ENCODE results near the gene LTB4R.
"Not testable (repeated sequence)": the region's sequence is repeated elsewhere in the genome, so short reads cannot be mapped to it uniquely, and the experiment has no call there.

The LTB4R gene

GRCh38 chr14:24325041-24325530 is 13.8 kb downstream of the LTB4R start:
- DNase-seq, result no peak

DNA sequence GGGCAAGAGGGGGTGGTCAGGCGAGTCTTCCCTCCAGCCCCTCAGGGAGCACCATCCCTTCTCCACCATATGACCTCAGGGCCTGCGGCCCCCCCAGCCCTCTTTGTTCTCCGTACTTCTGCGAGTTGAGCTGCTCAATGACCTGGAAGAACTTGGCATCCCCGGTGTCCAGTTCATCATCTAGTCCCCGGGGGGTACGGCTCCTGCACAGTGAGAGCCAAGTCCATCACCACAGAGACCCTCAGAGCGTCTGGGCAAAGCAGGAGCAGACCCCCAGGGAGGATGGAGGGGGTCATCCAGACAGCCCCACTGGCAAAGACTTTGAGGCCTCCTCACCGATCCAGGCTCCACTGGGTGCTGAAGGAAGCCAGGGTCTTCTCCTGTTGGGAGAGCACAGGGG is 14.7 kb downstream of the LTB4R start:
- DNase-seq, result no peak

DNA sequence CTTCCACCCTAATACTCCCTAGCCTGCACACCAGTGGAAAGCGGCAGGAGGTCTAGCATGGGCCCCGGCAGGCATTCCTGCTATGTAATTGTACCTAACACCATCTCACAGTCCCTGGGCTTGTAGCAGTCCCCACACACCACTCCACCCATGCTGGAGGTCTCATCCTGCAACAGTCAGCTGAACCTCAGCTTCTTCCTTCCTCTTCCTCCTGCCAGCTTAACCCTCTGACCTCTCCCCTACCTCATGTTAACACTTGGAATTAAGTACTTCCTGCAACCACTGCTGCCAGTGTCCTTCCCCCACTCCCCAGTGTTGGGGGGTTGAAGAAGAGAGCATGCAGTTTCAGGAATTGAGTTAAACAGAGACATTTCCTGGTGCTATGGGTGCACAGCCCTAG is 16.0 kb downstream of the LTB4R start:
- DNase-seq, result no peak

GRCh38 chr14:24327914-24328313 is 16.6 kb downstream of the LTB4R start:
- not testable (repeated sequence) for DNase-seq

DNA sequence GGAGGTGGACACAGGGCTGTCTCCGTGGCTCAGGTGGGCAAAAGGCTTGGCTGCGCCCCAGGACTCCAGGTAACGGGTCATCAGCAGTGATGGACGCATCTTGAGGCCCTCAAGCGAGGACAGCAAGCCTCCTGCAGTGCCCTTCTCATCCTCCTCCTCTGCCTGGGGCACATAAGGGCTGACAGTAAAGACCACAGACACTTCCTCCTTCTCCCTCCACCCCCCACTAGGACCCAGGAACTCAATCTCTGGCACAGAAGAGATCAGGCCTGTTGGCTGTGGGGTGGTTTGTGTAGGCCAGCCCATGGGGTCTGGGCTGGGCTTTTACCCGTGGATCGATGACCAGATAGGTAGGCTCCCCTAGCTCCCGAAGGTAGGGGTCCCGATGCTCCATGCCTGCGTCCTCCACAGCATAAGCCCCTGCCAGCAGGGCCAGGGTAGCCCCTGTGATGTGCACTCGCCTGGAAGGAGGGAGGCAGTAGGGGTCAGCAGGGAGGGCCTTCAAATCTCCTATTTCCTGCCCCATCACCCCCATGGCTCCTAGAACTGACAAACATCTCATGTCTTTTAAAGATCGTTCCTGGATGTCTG is 17.9 kb downstream of the LTB4R start:
- no peak for DNase-seq

- no peak for DNase-seq
These were observed 18.4 kb downstream of the LTB4R start for GRCh38 chr14:24329736-24330135.

DNA sequence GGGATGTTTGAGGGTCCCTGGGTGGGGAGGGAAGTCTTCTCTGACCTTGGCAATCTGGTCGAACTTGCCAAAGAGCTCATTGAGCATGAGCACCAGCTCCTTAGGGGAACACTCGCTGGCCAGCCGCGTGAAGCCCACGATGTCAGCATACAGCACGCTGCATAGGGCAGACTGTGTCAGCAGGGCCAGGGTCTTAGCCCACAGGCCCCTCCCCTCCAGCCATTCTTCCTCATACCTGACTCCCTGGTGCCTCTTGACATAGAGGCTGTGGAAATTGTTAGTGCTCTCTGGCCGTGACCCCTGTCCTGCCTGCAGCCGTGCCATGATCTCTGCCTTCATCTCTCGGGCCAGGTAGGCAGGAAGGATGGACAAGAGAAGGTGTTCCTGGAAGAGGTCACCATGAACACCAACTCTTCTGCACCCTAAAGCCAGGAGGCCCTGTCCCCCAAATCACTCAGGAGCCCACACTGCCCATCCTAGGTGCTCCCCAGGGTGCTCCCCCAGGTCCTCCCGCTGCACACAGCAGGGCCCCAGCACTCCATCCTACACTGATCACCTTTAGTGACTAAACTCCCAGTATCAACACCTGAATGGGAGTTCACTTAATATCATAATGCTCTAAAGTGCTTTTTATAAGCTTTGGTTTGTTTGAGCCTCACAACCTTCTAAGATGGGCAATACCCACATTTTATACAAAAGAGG is 19.8 kb downstream of the LTB4R start:
- no peak for DNase-seq

DNA sequence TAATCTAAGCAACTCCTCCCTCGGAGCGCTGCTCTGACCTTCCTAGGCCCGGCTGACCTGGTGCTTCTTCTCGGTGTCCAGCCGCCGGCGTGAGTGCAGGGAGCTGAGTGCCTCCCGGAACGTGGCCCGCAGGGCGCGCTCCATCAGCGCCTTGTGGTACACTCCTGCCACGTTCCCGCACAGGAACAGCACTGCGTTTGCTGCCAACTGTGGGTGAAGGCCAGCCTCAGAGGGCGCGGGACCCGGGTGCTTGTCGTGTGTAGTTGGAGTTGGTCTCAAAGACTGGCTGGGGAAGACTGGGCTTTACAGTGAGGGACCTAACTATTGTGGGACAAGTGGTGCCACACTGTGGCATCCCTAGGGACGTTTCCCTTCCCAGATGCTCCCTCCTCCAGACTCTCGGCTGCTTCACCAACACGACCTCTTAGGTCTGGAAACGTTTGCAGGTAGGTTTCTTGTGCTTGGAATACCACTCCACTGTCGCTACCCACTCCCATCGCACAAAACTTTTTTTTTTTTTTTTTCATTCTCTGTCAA is 20.5 kb downstream of the LTB4R start:
- DNase-seq, result no peak

DNA sequence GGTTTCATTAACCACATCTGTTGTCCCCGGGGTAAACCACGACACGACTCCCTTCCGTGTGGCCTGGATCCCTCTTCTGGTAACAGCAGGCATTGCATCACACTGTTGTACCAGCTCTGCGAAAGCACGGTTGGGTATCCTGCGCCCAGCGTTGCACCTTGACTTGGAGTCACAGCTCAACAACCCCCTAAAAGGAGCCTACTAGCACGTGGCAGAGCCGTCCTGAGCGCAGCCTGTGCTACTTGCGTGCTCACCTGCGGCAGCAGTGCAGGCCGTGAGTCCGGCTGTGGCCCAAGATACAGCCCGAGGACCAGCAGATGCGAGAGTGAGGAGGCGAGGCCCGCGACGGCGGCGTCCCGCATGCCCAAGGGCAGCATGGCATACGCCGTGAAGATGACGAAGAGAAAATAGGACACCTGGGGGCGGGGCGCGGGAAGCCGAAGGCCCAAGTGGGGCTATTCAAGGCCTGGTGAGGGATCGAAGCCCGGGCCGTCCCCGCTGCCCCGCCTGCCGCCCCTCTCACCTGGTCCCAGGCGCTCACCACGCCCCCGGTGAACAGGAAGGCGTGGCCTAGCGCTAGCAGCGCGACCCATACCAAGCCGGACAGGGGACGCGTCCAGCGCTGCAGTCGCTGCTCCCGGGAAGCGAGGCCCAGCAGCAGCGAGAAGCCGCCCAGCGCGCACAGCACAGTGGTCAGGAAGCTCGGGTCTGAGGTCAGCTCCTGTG is 21.1 kb downstream of the LTB4R start:
- peak; percentile 32 for DNase-seq

DNA sequence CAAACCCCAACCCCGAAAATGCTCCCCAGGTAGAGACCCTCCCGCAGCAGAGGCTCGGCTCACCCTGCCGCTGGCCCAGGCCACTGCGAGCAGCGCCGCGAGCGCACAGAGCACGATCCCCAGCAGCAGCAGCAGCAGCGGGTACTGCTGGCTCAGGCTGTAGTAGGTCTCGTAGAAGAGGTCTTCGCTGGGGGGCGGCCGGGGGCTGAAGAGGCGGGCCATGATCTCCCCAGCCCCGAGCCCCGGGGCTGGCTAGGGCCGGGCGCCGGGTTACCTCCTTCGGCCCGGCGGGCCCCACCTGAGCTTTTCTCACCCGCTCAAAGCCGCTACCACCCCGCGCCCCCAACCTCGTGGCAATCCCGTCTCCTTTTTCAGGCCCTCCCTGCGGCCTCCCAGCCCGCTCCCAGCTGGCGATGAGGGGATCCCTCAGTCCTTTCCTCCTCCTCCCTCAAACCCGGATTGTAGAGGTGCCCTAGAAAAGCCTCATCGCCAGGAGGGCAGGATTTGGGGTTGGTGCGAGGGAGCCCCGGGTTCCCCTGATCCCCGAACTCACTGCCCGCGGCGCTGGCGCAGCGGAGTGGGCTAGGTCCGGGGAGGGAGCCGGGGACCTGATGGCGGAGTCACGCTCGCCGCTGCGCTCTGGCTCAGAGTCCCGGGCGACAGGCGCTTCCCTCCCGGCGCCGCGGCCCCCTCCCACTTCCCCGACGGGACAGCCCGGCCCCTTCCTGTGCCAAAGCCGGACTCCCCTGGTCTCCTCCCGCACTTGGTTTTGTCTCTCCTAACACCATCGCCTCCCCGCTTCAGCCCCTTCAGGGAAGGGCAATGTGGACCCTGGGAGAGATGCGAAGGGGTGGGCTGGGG is 23.4 kb downstream of the LTB4R start, which contains the start of gene ADCY4:
Gene ADCY4, minus strand, starts transcription at position 641 of the 861 bp plus-strand sequence. Its CDS starts 419 bp downstream, at position 222.
- DNase-seq, result peak; percentile 8

DNA sequence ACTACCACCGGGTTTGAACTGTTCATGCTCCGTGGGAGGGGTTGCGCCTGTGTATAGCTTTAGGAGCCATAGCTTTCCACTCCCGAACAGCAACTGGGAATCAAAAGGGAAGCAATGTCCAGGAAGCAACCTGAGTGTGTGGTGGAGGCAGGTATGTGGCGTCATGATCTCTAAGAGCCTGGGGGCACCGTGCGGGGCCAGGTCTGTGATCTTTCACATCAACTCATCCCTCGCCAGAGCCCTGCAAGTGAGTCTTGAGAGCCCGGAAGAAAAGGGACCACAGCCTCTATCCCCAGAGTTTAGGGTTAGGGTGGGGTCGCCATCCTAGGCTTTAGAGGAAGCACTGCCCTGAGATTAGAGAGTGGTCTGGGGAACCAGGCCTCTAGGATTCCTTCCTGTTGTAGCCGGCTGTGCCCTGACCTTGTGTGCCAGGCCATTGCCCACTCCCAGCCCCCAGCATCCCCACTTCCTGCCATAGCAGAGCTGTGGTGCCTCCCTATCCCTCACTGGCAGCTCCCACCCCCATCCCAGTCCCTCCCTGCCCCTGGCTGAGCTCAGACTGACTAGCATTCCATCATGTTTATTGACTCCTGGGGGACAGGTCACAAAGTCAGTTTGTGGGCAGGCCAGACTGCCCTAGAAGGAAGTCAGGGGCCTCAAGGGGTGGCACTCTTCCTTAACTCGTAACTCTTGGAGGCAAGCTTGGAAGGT is 24.3 kb downstream of the LTB4R start:
- no peak for DNase-seq

DNA sequence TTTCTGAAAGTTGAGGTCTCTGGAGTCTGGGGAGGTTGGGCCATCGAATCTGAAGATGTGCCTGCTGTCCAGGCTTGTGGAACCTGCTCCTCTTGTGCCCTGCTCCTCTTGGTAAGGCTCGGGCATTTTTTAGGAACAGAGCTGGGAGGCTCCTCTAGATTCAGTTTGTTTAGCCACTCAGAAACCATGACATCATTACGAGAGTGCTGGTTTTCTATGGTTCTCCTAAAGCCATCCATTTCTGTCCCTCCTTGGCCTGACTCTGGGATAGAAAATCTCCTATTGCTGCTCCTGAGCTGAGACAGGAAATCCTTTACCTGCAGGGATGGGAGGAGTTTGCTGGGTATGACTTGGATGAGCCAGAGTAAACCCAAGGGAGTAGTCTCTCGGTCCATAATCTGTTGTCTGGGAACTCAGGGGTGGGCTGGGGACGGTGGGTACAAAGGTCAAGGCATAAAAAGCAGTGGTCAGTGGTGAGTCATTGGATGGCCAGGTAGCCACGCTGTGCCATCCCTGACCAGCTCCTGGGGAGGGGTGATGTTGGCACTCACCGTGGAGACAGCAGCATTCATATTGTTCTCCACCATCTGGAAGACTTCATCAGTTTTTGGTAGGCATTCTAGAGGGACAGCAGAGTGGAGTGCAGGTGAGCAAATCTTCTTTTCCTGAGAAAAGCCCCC is 26.0 kb downstream of the LTB4R start:
- no peak for DNase-seq

DNA sequence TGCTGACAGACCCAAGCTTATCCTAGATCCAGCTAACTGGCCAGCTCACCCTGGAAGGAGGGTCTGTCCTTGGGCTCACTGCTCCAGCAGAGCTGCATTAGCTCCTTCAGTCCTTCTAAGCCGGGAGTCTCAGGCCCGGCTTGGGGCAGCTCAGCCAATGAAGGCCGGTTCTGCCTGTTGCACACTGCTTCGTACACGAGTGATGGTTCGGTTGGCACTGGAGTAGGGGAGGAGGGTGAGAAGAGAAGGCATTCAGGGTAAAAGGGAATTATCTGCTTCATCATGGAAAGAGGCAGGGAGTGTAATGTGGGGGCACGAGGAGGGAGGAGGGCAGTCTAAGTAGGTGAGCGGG is 26.5 kb downstream of the LTB4R start:
- no peak for DNase-seq

GRCh38 chr14:24338843-24339242 is 27.5 kb downstream of the LTB4R start:
- DNase-seq, result no peak

- no peak for DNase-seq
These were observed 28.2 kb downstream of the LTB4R start, which contains the start of gene RIPK3 for GRCh38 chr14:24339284-24340151. Gene RIPK3, minus strand, starts transcription at chr14:24339991. Its CDS starts 165 bp downstream, at chr14:24339826.

GRCh38 chr14:24340606-24341005 is 29.3 kb downstream of the LTB4R start:
- DNase-seq, result no peak

DNA sequence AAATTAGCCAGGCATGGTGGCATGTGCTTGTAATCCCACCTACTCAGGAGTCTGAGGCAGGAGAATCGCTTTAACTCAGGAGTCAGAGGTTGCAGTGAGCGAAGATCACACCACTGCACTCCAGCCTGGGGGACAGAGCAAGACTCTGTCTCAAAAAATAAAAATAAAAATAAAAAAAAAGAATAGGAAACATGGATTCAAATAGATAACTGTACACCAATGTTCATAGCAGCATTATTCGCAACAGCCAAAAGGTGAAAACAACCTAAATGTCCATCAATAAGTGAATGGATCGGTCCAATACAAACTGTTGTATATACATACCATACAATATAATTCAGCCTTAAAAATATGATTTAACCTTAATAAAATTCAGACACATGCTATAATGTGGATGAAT is 31.6 kb downstream of the LTB4R start:
- no peak for DNase-seq

DNA sequence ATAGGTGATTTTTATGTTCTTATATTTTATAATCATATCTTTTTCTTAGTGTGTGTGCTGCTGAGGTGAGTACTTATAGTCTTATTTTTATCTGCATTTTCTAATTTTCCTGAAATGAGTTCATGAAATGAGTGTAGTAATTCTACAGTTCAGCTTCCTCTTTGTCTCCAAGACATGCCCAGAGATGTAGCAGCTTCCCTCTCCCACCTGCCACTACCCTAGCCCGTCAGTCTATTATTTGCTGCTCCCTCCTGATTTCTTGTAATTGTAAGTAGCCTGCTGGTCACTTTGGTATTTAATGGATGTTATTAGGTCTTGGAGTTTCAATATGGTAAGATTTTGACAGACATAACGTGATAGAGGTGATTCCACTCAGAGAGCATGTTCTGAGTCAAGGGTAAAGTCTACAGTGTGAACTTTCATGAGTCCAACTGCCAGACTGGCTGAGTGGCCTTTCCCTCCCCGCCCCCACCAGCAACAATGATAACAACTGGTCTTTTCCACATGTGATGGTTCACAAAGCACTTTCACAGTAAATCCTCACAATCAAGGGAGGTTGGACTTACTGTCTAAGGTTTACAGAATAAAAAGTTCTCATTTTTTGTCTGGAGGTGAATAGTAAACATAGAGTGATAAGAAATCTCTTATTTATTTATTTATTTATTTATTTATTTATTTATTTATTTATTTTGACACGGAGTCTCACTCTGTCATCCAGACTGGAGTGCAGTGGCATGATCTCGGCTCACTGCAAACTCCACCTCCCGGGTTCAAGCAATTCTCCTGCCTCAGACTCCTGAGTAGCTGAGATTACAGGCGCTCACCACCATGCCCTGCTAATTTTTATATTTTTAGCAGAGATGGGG is 32.7 kb downstream of the LTB4R start:
- DNase-seq, result no peak

GRCh38 chr14:24347134-24347533 is 35.8 kb downstream of the LTB4R start:
- DNase-seq, result no peak
